Measurements from ENCODE around the gene PARP16. TPM values are rescaled to one million over a fixed set of nuclear protein-coding genes. Genes with fewer than 3 reads are reported as not detected.

Gene PARP16
- total and polyA plus RNA-seq, 7 donors = 4.4 to 12.5 (median 9.4) TPM

GRCh38 chr15:65217526-65218482 is 68.9 kb downstream of the PARP16 start:
- WGBS, 2 donors = 85 to 86% methylated on average over 10 of the region's 10 CpGs
- intact Hi-C loops (cut with DNase I) = no loop called here
- Histone ChIP-seq H3K9me3 (no peaks in the 10 kb centered on the region), H3K4me1 (no peaks in the 10 kb centered on the region), H3K4me3 (no peak overlapping the region), H3K27ac (no peak overlapping the region), H3K36me3 (no peaks in the 10 kb centered on the region), H3K27me3 (no peaks in the 10 kb centered on the region)
- TF ChIP-seq EP300 (IDR thresholded peaks at IDR 0.05) = no peak
- TF ChIP-seq POLR2A (IDR thresholded peaks at IDR 0.05) = no peak
- TF ChIP-seq CTCF (IDR thresholded peaks at IDR 0.05) = no peak
- TF ChIP-seq POLR2AphosphoS5 (IDR thresholded peaks at IDR 0.05) = no peak
- DNase-seq = no peak

- Histone ChIP-seq H3K27ac (no peak overlapping the region), H3K4me1 (peaks cover 0 to 18% (median 14%) of the 10 kb centered on the region in 4 donors)
Measured at GRCh38 chr15:65215496-65215895, 71.2 kb downstream of the PARP16 start.

GRCh38 chr15:65214010-65214409 is 72.7 kb downstream of the PARP16 start:
- WGBS, 2 donors = 84 to 90% methylated on average over 4 of the region's 4 CpGs
- Histone ChIP-seq H3K4me1 (peaks cover 0 to 22% (median 15%) of the 10 kb centered on the region in 4 donors), H3K36me3 (no peaks in the 10 kb centered on the region), H3K27me3 (no peaks in the 10 kb centered on the region), H3K4me3 (no peak overlapping the region), H3K27ac (no peak overlapping the region), H3K9me3 (no peaks in the 10 kb centered on the region)
- DNase-seq = no peak
- intact Hi-C loops (cut with DNase I) = loop anchor here (5.0 kb wide), 1 partner anchor 43 kb away; no protein-coding TSS in a partner anchor
- TF ChIP-seq EP300 (IDR thresholded peaks at IDR 0.05) = no peak
- TF ChIP-seq POLR2A (IDR thresholded peaks at IDR 0.05) = no peak
- no peak for TF ChIP-seq POLR2AphosphoS5 (IDR thresholded peaks at IDR 0.05)
- no peak for TF ChIP-seq CTCF (IDR thresholded peaks at IDR 0.05)

More at GRCh38 chr15:65215496-65215895, 71.2 kb downstream of the PARP16 start:
- Histone ChIP-seq H3K4me3 (no peak overlapping the region), H3K9me3 (no peaks in the 10 kb centered on the region), H3K36me3 (no peaks in the 10 kb centered on the region), H3K27me3 (no peaks in the 10 kb centered on the region)
- TF ChIP-seq CTCF (IDR thresholded peaks at IDR 0.05) (no peak), POLR2AphosphoS5 (IDR thresholded peaks at IDR 0.05) (no peak), EP300 (IDR thresholded peaks at IDR 0.05) (no peak)
- intact Hi-C loops (cut with DNase I) = no loop called here
- DNase-seq = no peak

- Histone ChIP-seq H3K27ac (no peak overlapping the region), H3K36me3 (no peaks in the 10 kb centered on the region), H3K9me3 (no peaks in the 10 kb centered on the region), H3K4me3 (no peak overlapping the region), H3K27me3 (no peaks in the 10 kb centered on the region), H3K4me1 (peaks cover 0 to 22% (median 15%) of the 10 kb centered on the region in 4 donors)
- no peak for TF ChIP-seq POLR2AphosphoS5 (IDR thresholded peaks at IDR 0.05)
- TF ChIP-seq POLR2A (IDR thresholded peaks at IDR 0.05) = no peak
- 83 to 89% methylated on average over 2 of the region's 2 CpGs for WGBS, 2 donors
- DNase-seq = peak; percentile 63
- intact Hi-C loops (cut with DNase I) = loop anchor here (5.0 kb wide), 1 partner anchor 44 kb away; no protein-coding TSS in a partner anchor
Measured at GRCh38 chr15:65213241-65213640, 73.4 kb downstream of the PARP16 start.

- peaks cover 0 to 32% (median 24%) of the 10 kb centered on the region in 4 donors for H3K4me1 ChIP-seq
- no peak overlapping the region for H3K4me3 ChIP-seq
- H3K9me3 ChIP-seq = no peaks in the 10 kb centered on the region
- H3K27ac ChIP-seq = peak overlapping the region; percentile 24 to 59 (median 50)
- intact Hi-C loops (cut with DNase I) = loop anchor here (5.0 kb wide), 1 partner anchor 45 kb away; no protein-coding TSS in a partner anchor
- no peaks in the 10 kb centered on the region for H3K36me3 ChIP-seq
- no peaks in the 10 kb centered on the region for H3K27me3 ChIP-seq
- TF ChIP-seq POLR2A (IDR thresholded peaks at IDR 0.05) = no peak
- no peak for TF ChIP-seq CTCF (IDR thresholded peaks at IDR 0.05)
- no peak for TF ChIP-seq POLR2AphosphoS5 (IDR thresholded peaks at IDR 0.05)
- no peak for TF ChIP-seq EP300 (IDR thresholded peaks at IDR 0.05)
- 60 to 67% methylated on average over 5 of the region's 5 CpGs for WGBS, 2 donors
- DNase-seq = peak; percentile 36
Measured at GRCh38 chr15:65212097-65212496, 74.6 kb downstream of the PARP16 start.

Measured in sigmoid colon (tissue), 7 donors.